GM12878 (cell line): ENCODE data around the gene SLC6A16. TPM values are rescaled to one million over a fixed set of nuclear protein-coding genes. Genes with fewer than 3 reads are reported as not detected.
"Not testable (repeated sequence)": the region's sequence is repeated elsewhere in the genome, so short reads cannot be mapped to it uniquely, and the experiment has no call there.

ENCODE experiments used
- ATAC-seq: fragments of 200-7000 bp; cut with Tn5 transposase; 3 replicates; pipeline ENCODE4 v1.9.1; 2020; ENCODE audit warnings: mild to moderate bottlenecking, moderate library complexity
- BruUV-seq: library from RNA; stranded (reverse); fragments of 400-500 nt; replicated peaks from 2 replicates; lab custom pipeline; 2021; lab: Mats Ljungman, UMichigan
- CTCF ChIA-PET: fragments of 300-600 bp; sonication (Branson Sonifier 250); formaldehyde crosslinking; extraction: SDS; loops from one replicate; lab custom pipeline; 2021; ENCODE audit warnings: inconsistent platforms; lab: Yijun Ruan, JAX
- POLR2A ChIA-PET: fragments of 350-600 bp; formaldehyde crosslinking; extraction: SDS; loops from one replicate; lab custom pipeline; 2021; ENCODE audit warnings: inconsistent platforms; lab: Charles Lee
- RAD21 ChIA-PET: fragments of 300-600 bp; sonication (Branson Sonifier 250); formaldehyde crosslinking; loops from one replicate; lab custom pipeline; 2023; ENCODE audit warnings: antibody characterized with exemption; ENCODE audit not compliant: unreplicated experiment; lab: Charles Lee
- SMC1A ChIA-PET: fragments of 300-600 bp; sonication (Branson Sonifier 250); formaldehyde crosslinking; loops from one replicate; lab custom pipeline; 2023; ENCODE audit not compliant: unreplicated experiment, uncharacterized antibody; lab: Charles Lee
- DNase-seq: peaks from one replicate; pipeline ENCODE4 v3.0.0-alpha.2; 2011; ENCODE audit warnings: low read depth, low spot score
- FAIRE-seq: peaks from 3 replicates; lab custom pipeline; 2011; peaks lifted over from hg19 to GRCh38; lab: Jason Lieb, UNC
- H2AFZ ChIP-seq: 2 replicates; pipeline ENCODE4 v1.6.0; 2011; ENCODE audit warnings: low read depth, low read length, control low read depth; ENCODE audit not compliant: control insufficient read depth
- H3K27ac ChIP-seq: 2 replicates; pipeline ENCODE4 v1.5.1; 2011; ENCODE audit warnings: control low read depth; ENCODE audit not compliant: control insufficient read depth, insufficient read depth
- H3K27me3 ChIP-seq, 2 experiments: replicated peaks in 1 of 2; 2 replicates each; pipeline versions ENCODE4 v1.6.0 to v1.6.1; 2011; ENCODE audit warnings: low read length in 1 of 2; ENCODE audit not compliant: control insufficient read depth in 2 of 2, insufficient read depth in 2 of 2
- H3K36me3 ChIP-seq, 2 experiments: 2 replicates each; pipeline ENCODE4 v1.5.1; 2011; ENCODE audit warnings: low read length in 1 of 2; ENCODE audit not compliant: control insufficient read depth in 2 of 2, insufficient read depth in 2 of 2
- H3K4me1 ChIP-seq: 2 replicates; pipeline ENCODE4 v1.6.1; 2011; ENCODE audit warnings: mild to moderate bottlenecking, low read length, moderate library complexity, mixed read lengths; ENCODE audit not compliant: control insufficient read depth, insufficient read depth
- H3K4me2 ChIP-seq: 2 replicates; pipeline ENCODE4 v1.6.0; 2011; ENCODE audit warnings: control low read depth; ENCODE audit not compliant: control insufficient read depth, insufficient read depth
- H3K4me3 ChIP-seq: fragments of 200-600 bp; sonication (generic); 2 replicates; pipeline ENCODE4 v1.5.1; 2016
- H3K79me2 ChIP-seq: 2 replicates; pipeline ENCODE4 v1.6.0; 2011; ENCODE audit warnings: low read length; ENCODE audit not compliant: control insufficient read depth, insufficient read depth
- H3K9ac ChIP-seq: 2 replicates; pipeline ENCODE4 v1.8.0; 2011; ENCODE audit warnings: low read length, control low read depth, mixed read lengths; ENCODE audit not compliant: control insufficient read depth, insufficient read depth
- H3K9me3 ChIP-seq: replicated peaks from 3 replicates; pipeline ENCODE4 v1.5.1; 2011; ENCODE audit warnings: mild to moderate bottlenecking, low read length; ENCODE audit not compliant: control insufficient read depth, insufficient read depth
- H4K20me1 ChIP-seq: 2 replicates; pipeline ENCODE4 v1.6.0; 2011; ENCODE audit not compliant: control insufficient read depth, insufficient read depth
- HDGF ChIP-seq: fragments of 450-650 bp; IDR thresholded peaks from 2 replicates; pipeline ENCODE4 v1.6.1; 2016; ENCODE audit warnings: antibody characterized with exemption
- JUND ChIP-seq: IDR thresholded peaks from 2 replicates; pipeline ENCODE4 v1.6.1; 2012; ENCODE audit warnings: low read depth, mild to moderate bottlenecking, low read length, improper control_type of control experiment, moderate library complexity
- KDM1A ChIP-seq: fragments of 200-600 bp; sonication (generic); IDR thresholded peaks from 2 replicates; pipeline ENCODE4 v1.6.1; 2016; ENCODE audit warnings: borderline replicate concordance
- NFIC ChIP-seq: IDR thresholded peaks from 2 replicates; pipeline ENCODE4 v1.6.1; 2012; ENCODE audit warnings: low read depth, mild to moderate bottlenecking, inconsistent platforms, low read length, moderate library complexity
- NR2C1 ChIP-seq: fragments of 450-650 bp; IDR thresholded peaks from 2 replicates; pipeline ENCODE4 v1.6.1; 2017; ENCODE audit warnings: antibody characterized with exemption, mild to moderate bottlenecking, moderate library complexity
- REST ChIP-seq: IDR thresholded peaks from 2 replicates; pipeline ENCODE4 v1.6.1; 2012; ENCODE audit warnings: mild to moderate bottlenecking, low read depth, low read length
- SMAD1 ChIP-seq: fragments of 450-650 bp; IDR thresholded peaks from 2 replicates; pipeline ENCODE4 v1.6.1; 2018; ENCODE audit warnings: mild to moderate bottlenecking, low read depth; ENCODE audit not compliant: partially characterized antibody
- USF1 ChIP-seq: IDR thresholded peaks from 2 replicates; pipeline ENCODE4 v1.6.1; 2011; ENCODE audit warnings: borderline replicate concordance, low read depth, mild to moderate bottlenecking, moderate library complexity, mixed read lengths, low read length; ENCODE audit not compliant: insufficient read depth; ENCODE audit errors: extremely low read length
- ZSCAN29 ChIP-seq: fragments of 450-650 bp; IDR thresholded peaks from 2 replicates; pipeline ENCODE4 v1.6.1; 2017; ENCODE audit warnings: mild to moderate bottlenecking, moderate library complexity
- WGBS: methylation state at CpG from one replicate; pipeline ENCODE4 v1.1.6; 2016; ENCODE audit warnings: low lambda C conversion rate; ENCODE audit not compliant: insufficient replicate concordance, insufficient coverage; ENCODE audit errors: missing lambda C conversion rate; 5-methylcytosine and 5-hydroxymethylcytosine counted together
- in situ Hi-C: fragments of 300-500 bp; cut with MboI; formaldehyde crosslinking; loops from 9 replicates; pipeline ENCODE4 v1.14.3; 2018; ENCODE audit warnings: mixed read lengths
- intact Hi-C: fragments of 100-400 bp; cut with micrococcal nuclease; formaldehyde crosslinking; loops from one replicate; pipeline ENCODE4 v1.14.2; 2022; ENCODE audit not compliant: unreplicated experiment
- polyA plus RNA-seq, 11 experiments: library from polyadenylated mRNA; depleted of rRNA in 4 of 11; unstranded in 6 of 11; stranded (reverse) in 5 of 11; fragments of >200 nt; fragmentation: Nextera tagmentation in 4 of 11; fragmentation: Illumina TruSeq in 1 of 11; extraction: Ambion mirVana in 4 of 11; extraction: Trizol in 1 of 11; gene quantifications; 1 replicate in 1 of 11; 2 replicates in 10 of 11; pipeline versions ENCODE4 v1.2.1 to v1.2.3, GENCODE V29; 2011 to 2016; ENCODE audit warnings: inconsistent platforms in 2 of 11, missing spikeins in 2 of 11, low read depth in 1 of 11
- total RNA-seq, 4 experiments: library from RNA; depleted of rRNA in 3 of 4; stranded (reverse); fragments of >200 nt in 3 of 4; fragmentation: Illumina TruSeq in 1 of 4; extraction: Trizol in 1 of 4; gene quantifications; 2 replicates each; pipeline versions ENCODE4 v1.2.1 to v1.2.3, GENCODE V29; 2013 to 2021

Gene SLC6A16
- total and polyA plus RNA-seq, 10 of the 15 experiments (the other 5 are each of a cell fraction or from before 2014, with no cell fraction given) = 0.23 to 3.2 (median 0.54) TPM

GRCh38 chr19:49324801-49325576, at the start of gene SLC6A16 (continued):
- no peak for TF ChIP-seq REST
- TF ChIP-seq ZSCAN29 = no peak
- no peak for TF ChIP-seq SMAD1
- no peak for TF ChIP-seq NR2C1
- TF ChIP-seq JUND = no peak
- TF ChIP-seq KDM1A = no peak
- no peak for TF ChIP-seq USF1
- TF ChIP-seq NFIC = no peak
- no peak for TF ChIP-seq HDGF

GRCh38 chr19:49373174-49373573, 48.2 kb upstream of the SLC6A16 start:
- FAIRE-seq, H3K79me2 ChIP-seq, DNase-seq, H3K9ac ChIP-seq, CTCF ChIA-PET, H2AFZ ChIP-seq, H3K36me3 ChIP-seq, in situ Hi-C loops, ATAC-seq, SMC1A ChIA-PET, H4K20me1 ChIP-seq, BruUV-seq, POLR2A ChIA-PET, H3K27ac ChIP-seq, RAD21 ChIA-PET, intact Hi-C loops, H3K4me3 ChIP-seq, H3K4me1 ChIP-seq, H3K27me3 ChIP-seq, H3K4me2 ChIP-seq: not testable (repeated sequence)
- 33% methylated on average over 3 of the region's 3 CpGs for WGBS
- peaks cover 10% of the 10 kb centered on the region; the same call in 2 of the 3 replicates for H3K9me3 ChIP-seq
